K562 (cell line): ENCODE measurements around the gene GCNT1. TPM values are rescaled to one million over a fixed set of nuclear protein-coding genes. Genes with fewer than 3 reads are reported as not detected.

ENCODE experiments used
- ATAC-seq: fragments of 200-7000 bp; cut with Tn5 transposase; 3 replicates; pipeline ENCODE4 v1.9.1; 2020; ENCODE audit warnings: moderate library complexity
- BruUV-seq: library from RNA; stranded (reverse); fragments of 400-500 nt; replicated peaks from 2 replicates; lab custom pipeline; 2021; lab: Mats Ljungman, UMichigan
- CTCF ChIA-PET: fragments of 300-600 bp; formaldehyde crosslinking; extraction: SDS; loops from one replicate; lab custom pipeline; 2021; ENCODE audit warnings: low intra/inter-chr PET ratio; lab: Yijun Ruan, JAX
- POLR2A ChIA-PET: fragments of 300-600, 350-650 bp; sonication (Branson Sonifier 250); formaldehyde crosslinking; extraction: SDS; loops from one replicate; lab custom pipeline; 2021; ENCODE audit warnings: antibody characterized with exemption, inconsistent platforms; lab: Yijun Ruan, JAX
- DNase-seq, 4 experiments: peaks; one replicate each; pipeline versions ENCODE4 v3.0.0 to v3.0.0-alpha.2; 2011 to 2018; ENCODE audit warnings: low spot score in 3 of 4, mixed read lengths in 3 of 4; ENCODE audit errors: extremely low read depth in 1 of 4
- FAIRE-seq: peaks from 2 replicates; lab custom pipeline; 2011; peaks lifted over from hg19 to GRCh38; lab: Jason Lieb, UNC
- H2AFZ ChIP-seq: 2 replicates; pipeline ENCODE4 v1.6.0; 2011; ENCODE audit warnings: low read depth, low read length, control low read depth, inconsistent platforms
- H3K27ac ChIP-seq: fragments of 200-600 bp; 3 replicates; pipeline ENCODE4 v1.8.0; 2011; ENCODE audit warnings: low read depth, mild to moderate bottlenecking, control low read depth, inconsistent platforms, low read length, moderate library complexity, mixed read lengths; ENCODE audit errors: extremely low read depth
- H3K27me3 ChIP-seq, 2 experiments: fragments of 300-600 bp in 1 of 2; 2 replicates in 1 of 2; 3 replicates in 1 of 2; pipeline versions ENCODE4 v1.6.0 to v1.8.0; 2011; ENCODE audit warnings: inconsistent platforms in 2 of 2, low read length in 2 of 2, mild to moderate bottlenecking in 1 of 2, mixed read lengths in 1 of 2, moderate library complexity in 1 of 2; ENCODE audit not compliant: control insufficient read depth in 2 of 2, insufficient read depth in 2 of 2
- H3K36me3 ChIP-seq: fragments of 300-600 bp; 3 replicates; pipeline ENCODE4 v1.8.0; 2011; ENCODE audit warnings: mild to moderate bottlenecking, low read length, inconsistent platforms; ENCODE audit not compliant: control insufficient read depth, insufficient read depth
- H3K4me1 ChIP-seq, 2 experiments: fragments of 200-600 bp in 1 of 2; replicated peaks in 1 of 2; 2 replicates in 1 of 2; 3 replicates in 1 of 2; pipeline versions ENCODE4 v1.5.1 to v1.8.0; 2011; ENCODE audit warnings: inconsistent platforms in 2 of 2, low read length in 2 of 2, mild to moderate bottlenecking in 1 of 2, mixed read lengths in 1 of 2, moderate library complexity in 1 of 2; ENCODE audit not compliant: control insufficient read depth in 2 of 2, insufficient read depth in 2 of 2
- H3K4me2 ChIP-seq: 2 replicates; pipeline ENCODE4 v1.6.1; 2011; ENCODE audit warnings: low read length, control low read depth, inconsistent platforms, mixed read lengths; ENCODE audit not compliant: insufficient read depth
- H3K4me3 ChIP-seq: fragments of 200-600 bp; sonication (generic), shearing (Covaris generic); 2 replicates; pipeline ENCODE4 v1.5.1; 2016; ENCODE audit warnings: control low read depth, inconsistent platforms
- H3K79me2 ChIP-seq: fragments of 200-600 bp; 3 replicates; pipeline ENCODE4 v1.8.0; 2011; ENCODE audit warnings: low read length, inconsistent platforms; ENCODE audit not compliant: control insufficient read depth, insufficient read depth
- H3K9ac ChIP-seq, 2 experiments: 2 replicates each; pipeline versions ENCODE4 v1.6.0 to v1.6.1; 2011; ENCODE audit warnings: low read depth in 2 of 2, low read length in 2 of 2, control low read depth in 1 of 2, inconsistent platforms in 1 of 2, mild to moderate bottlenecking in 1 of 2, mixed read lengths in 1 of 2; ENCODE audit not compliant: insufficient read depth in 1 of 2
- H3K9me1 ChIP-seq: one replicate; pipeline ENCODE4 v1.6.0; 2011; ENCODE audit warnings: inconsistent platforms, mild to moderate bottlenecking, low read length, moderate library complexity; ENCODE audit not compliant: control insufficient read depth, insufficient read depth
- H3K9me3 ChIP-seq: replicated peaks from 2 replicates; pipeline ENCODE4 v1.5.1; 2011; ENCODE audit warnings: low read depth, low read length, inconsistent platforms; ENCODE audit not compliant: control insufficient read depth, insufficient read depth
- H4K20me1 ChIP-seq: replicated peaks from 2 replicates; pipeline ENCODE4 v1.6.1; 2011; ENCODE audit warnings: low read length, inconsistent platforms, mixed read lengths; ENCODE audit not compliant: control insufficient read depth, insufficient read depth
- FUS ChIP-seq: fragments of 200-400 bp; formaldehyde crosslinking; optimal IDR thresholded peaks from 2 replicates; pipeline ENCODE3; 2017; ENCODE audit warnings: low read depth, low read length
- HNRNPUL1 ChIP-seq: fragments of 200-400 bp; formaldehyde crosslinking; IDR thresholded peaks from 2 replicates; pipeline ENCODE4 v1.6.1; 2017; ENCODE audit warnings: low read length
- KLF16 ChIP-seq: IDR thresholded peaks from 2 replicates; pipeline ENCODE4 v1.6.1; 2016; ENCODE audit warnings: antibody characterized with exemption
- MCM7 ChIP-seq, 2 experiments: fragments of 450-650 bp; IDR thresholded peaks; 2 replicates each; pipeline ENCODE4 v1.6.1; 2016 to 2018
- MED1 ChIP-seq: sonication (generic); formaldehyde crosslinking; IDR thresholded peaks from 2 replicates; pipeline ENCODE4 v1.8.1; 2023; ENCODE audit warnings: missing genetic modification reagents, borderline replicate concordance
- ZNF589 ChIP-seq: fragments of 200-800 bp; sonication (Bioruptor generic); IDR thresholded peaks from 2 replicates; pipeline ENCODE4 v1.6.1; 2016; ENCODE audit warnings: low read depth, missing genetic modification characterization, missing compliant biosample characterization
- in situ Hi-C: fragments of 300-500 bp; cut with MboI; formaldehyde crosslinking; loops from 4 replicates; pipeline ENCODE4 v1.15.0; 2018; ENCODE audit warnings: inconsistent platforms, mixed read lengths
- intact Hi-C: fragments of 100-400 bp; cut with micrococcal nuclease; formaldehyde crosslinking; loops from 2 replicates; pipeline ENCODE4 v1.14.2; 2022
- polyA plus RNA-seq, 8 experiments: library from polyadenylated mRNA; depleted of rRNA in 4 of 8; stranded (reverse) in 5 of 8; unstranded in 3 of 8; fragments of >200 nt; fragmentation: Nextera tagmentation in 2 of 8; fragmentation: Illumina TruSeq in 1 of 8; extraction: Ambion mirVana in 2 of 8; extraction: Trizol in 1 of 8; gene quantifications; 2 replicates each; pipeline versions ENCODE4 v1.2.1 to v1.2.3, GENCODE V29; 2011 to 2014; ENCODE audit warnings: inconsistent platforms in 1 of 8, missing spikeins in 1 of 8
- total RNA-seq, 7 experiments: library from RNA; depleted of rRNA in 6 of 7; stranded (reverse); fragments of >200 nt in 6 of 7; fragmentation: Illumina TruSeq in 2 of 7; extraction: Trizol in 2 of 7; gene quantifications; 2 replicates each; pipeline versions ENCODE4 v1.2.1 to v1.2.3, GENCODE V29; 2011 to 2021; ENCODE audit warnings: low replicate concordance in 1 of 7

The GCNT1 gene
- total and polyA plus RNA-seq, 9 of the 15 experiments (the other 6 are each of a cell fraction or from before 2014, with no cell fraction given): 0.01 to 0.71 (median 0.10) TPM

- no peak for TF ChIP-seq ZNF589 (CRISPR knock-in tag)
Observed at GRCh38 chr9:76412638-76413037, 46.3 kb upstream of the GCNT1 start (continued).

- Histone ChIP-seq H3K36me3 (no peaks in the 10 kb centered on the region), H3K4me1 (no peaks in the 10 kb centered on the region), H2AFZ (no peak overlapping the region), H3K4me3 (no peak overlapping the region), H3K79me2 (no peaks in the 10 kb centered on the region), H4K20me1 (no peaks in the 10 kb centered on the region), H3K27me3 (no peaks in the 10 kb centered on the region; a peak in 1 of 5 replicates), H3K9me3 (no peaks in the 10 kb centered on the region), H3K4me2 (no peak overlapping the region), H3K27ac (no peak overlapping the region), H3K9ac (no peak overlapping the region), H3K9me1 (no peaks in the 10 kb centered on the region)
- in situ Hi-C loops: no loop called here
- POLR2A ChIA-PET: no interaction called here
- ATAC-seq: no peak
- BruUV-seq: no TSS peak
- CTCF ChIA-PET: no interaction called here
- no peak for DNase-seq
- no peak for FAIRE-seq
- TF ChIP-seq FUS (no peak), HNRNPUL1 (no peak), MCM7 (IDR thresholded peaks at IDR 0.05) (no peak), KLF16 (no peak), MED1 (CRISPR knock-in tag) (no peak)
- intact Hi-C loops: loop anchor here (10.0 kb wide), 1 partner anchor 49 kb away; no protein-coding TSS in a partner anchor
Observed at GRCh38 chr9:76413658-76414057, 45.3 kb upstream of the GCNT1 start.
